ENCODE data around the gene ZCCHC10.
A peak's percentile ranks its signal among the peaks of the same experiment; 100 is the strongest.
"Not testable (repeated sequence)": the region's sequence is repeated elsewhere in the genome, so short reads cannot be mapped to it uniquely, and the experiment has no call there.

The ZCCHC10 gene

DNA sequence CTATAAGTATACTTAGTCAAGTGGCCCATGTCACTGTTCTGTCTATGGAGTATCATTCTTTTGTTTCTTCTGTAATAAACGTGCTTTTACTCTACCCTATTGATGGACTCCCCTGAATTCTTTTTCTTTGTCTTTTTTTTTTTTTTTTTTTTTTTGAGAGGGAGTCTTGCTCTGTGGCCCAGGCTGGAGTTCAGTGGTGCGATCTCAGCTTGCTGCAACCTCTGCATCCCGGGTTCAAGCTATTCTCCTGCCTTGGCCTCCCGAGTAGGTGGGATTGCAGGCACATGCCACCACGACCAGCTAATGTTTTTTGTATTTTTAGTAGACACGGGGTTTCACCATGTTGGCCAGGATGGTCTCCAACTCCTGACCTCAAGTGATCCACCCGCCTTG, 53.9 kb downstream of the ZCCHC10 start:
- DNase-seq, result not testable (repeated sequence)

DNA sequence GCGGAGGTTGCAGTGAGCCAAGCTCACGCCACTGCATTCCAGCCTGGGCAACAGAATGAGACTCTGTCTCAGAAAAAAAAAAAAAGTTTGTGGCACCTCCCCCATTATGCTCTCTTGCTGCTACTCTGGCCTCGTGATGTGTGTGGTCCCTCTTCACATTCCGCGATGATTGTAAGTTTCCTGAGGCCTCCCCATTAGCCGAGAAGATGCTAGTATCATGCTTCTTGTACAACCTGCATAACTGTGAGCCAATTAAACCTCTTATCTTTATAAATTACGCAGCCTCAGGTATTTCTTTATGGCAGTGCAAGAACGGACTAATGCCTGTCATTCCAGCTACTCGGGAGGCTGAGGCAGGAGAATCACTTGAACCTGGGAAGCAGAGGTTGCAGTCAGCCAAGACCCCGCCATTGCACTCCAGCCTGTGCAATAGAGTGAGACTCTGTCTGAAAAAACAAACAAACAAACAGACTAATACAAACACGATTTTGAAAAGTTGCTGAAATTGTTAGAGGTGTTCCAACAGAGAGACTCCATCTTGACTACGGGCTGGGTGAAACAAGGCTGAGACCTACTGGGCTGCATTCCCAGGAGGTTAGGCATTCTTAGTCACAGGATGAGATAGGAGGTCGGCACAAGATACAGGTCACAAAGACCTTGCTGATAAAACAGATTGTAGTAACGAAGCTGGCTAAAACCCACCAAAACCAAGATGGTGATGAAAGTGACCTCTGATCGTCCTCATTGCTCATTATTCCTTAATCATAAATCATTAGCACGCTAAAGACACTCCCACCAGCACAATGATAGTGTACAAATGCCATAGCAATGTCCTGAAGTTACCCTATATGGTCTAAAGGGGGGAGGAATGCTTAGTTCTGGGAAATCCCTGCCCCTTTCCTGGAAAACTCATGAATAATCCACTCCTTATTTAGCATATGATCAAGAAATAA, 54.6 kb downstream of the ZCCHC10 start:
- DNase-seq, result no peak

DNA sequence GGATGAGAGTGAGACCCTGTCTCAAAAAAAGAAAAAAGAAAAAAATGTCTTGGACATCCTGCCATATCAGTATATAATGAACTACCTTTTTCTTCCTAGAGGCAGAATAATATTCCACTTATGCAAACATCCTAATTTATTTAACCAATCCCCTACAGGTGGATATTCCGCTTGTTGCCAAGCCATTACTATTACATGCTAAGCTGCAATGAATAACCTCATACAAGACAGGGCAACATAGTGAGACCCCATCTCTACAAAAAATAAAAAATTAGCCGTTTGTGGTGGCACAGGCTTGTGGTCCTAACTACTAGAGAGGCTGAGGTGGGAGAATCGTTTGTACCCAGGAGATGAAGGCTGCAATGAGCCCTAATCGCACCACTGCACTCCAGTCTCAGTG, 61.2 kb downstream of the ZCCHC10 start:
- DNase-seq, result no peak

DNA sequence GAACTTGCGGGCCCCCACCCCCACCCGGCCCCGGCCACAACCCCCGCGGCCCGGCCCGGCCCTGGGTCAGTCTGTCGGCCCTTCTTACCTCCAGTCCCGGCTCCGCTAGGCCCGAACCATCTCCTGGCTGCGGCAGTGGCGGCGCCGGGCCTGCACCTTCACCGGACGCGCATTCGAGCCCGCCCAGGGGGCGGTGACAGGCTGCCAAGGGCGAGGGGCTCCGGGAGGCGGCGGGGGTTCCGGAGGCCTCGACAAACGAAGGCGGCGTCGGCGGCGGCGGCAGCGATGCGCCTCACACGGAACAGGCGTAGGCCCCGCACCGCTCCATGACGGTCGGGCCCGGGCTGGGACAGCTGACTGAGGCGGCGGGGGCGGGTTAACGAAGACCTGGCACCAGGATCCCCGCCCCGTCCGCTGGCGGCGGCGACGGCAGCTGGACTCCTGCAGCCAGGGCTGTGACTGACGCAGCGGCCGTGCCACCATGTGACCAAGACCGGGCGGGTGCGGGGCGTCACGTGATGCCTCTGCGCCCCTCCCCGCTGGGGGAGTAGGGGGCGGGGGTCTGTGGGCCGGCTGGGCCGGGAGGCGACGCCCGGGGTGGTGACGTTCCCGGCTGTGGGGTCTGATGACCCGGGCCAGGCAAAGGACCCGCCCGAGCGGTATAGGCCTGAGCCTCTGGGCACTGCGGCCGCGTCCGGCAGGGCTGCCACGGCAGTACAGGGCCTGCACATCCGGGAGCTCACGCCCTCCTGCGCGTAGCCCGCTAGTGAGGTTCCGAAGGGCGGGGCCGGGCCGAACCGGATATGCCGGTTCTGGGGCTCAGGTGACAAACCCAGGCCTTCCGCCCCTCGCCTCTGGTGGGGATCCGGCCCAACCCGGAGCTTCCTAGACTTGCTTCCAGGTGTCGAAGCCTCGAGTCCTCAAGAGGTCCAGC, 62.9 kb downstream of the ZCCHC10 start, which contains the start of gene AFF4:
Gene AFF4, minus strand, starts transcription at position 464 of the 934 bp plus-strand sequence. CDS start 26,445 bp downstream, outside the sequence.
- DNase-seq, result peak; percentile 93

DNA sequence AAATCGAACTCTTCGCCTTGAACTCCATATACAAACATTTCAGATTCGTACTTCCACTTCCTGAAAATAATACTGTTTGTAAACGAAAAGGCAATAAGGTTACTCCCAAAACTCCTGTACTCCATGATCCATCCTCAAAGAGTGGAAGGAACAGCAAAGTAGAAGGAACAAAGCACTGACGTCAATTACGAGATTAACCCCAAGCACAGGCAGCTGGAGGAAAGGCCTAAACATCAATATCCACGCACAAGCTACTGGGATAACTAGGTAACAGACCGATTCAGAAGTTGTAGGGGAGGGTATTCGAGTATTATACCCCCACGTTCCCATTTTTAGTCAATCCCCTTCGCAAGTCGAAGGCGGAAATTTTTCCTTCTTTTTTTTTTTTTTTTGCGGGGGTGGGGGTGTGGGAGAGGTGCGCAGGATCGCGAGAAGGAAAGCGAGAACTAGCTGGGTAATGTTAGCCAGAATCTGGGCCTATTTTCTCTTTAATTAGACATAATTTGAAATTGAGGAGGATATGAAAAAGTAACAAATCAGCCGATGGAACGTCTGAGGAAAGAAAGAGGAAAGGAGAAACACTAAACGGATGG, 63.8 kb downstream of the ZCCHC10 start:
- no peak for DNase-seq

DNA sequence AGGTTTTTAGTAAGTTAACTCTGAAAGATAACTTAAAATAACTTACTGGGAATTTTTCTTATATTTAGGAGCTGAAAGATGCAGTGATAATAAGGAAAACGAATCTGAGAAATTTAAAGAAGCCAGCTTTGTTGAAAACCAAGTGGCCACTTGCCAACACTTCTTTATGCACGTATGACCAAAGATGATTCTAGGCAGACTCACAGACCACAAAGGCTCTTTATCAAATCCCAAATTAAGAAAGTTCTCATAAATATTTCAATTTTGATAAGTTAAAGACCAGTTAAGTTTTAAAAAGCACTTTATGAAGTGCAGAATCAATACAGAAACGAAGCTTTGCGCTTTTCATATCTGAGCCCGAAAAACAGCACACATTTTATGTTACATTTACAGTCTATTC, 64.5 kb downstream of the ZCCHC10 start:
- no peak for DNase-seq

DNA sequence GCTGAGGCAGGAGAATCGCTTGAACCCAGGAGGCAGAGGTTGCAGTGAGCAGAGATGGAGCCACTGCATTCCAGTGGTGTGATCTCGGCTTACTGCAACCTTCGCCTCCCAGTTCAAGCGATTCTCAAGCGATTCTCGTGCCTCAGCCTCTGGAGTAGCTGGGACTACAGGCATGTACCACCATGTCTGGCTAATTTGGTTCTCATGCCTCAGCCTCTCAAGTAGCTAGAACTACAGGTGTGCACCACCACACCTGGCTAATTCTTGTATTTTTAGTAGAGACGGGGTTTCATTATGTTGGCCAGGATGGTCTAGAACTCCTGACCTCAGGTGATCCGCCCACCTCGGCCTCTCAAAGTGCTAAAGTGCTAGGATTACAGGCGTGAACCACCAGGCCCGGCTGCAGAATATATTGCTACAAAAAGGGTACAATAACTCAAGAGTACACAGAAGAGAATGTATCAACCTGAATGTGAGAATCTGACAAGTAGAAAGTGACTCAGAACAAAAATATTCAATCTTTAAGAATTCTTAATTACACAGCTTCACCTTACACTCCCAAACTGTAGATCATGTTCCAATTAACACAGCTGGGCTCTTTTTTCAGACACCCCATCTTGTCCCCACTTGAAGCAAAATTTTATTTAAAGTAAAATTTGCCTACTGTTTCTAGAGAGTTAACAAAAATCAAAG, 65.1 kb downstream of the ZCCHC10 start:
- DNase-seq, result not testable (repeated sequence)

DNA sequence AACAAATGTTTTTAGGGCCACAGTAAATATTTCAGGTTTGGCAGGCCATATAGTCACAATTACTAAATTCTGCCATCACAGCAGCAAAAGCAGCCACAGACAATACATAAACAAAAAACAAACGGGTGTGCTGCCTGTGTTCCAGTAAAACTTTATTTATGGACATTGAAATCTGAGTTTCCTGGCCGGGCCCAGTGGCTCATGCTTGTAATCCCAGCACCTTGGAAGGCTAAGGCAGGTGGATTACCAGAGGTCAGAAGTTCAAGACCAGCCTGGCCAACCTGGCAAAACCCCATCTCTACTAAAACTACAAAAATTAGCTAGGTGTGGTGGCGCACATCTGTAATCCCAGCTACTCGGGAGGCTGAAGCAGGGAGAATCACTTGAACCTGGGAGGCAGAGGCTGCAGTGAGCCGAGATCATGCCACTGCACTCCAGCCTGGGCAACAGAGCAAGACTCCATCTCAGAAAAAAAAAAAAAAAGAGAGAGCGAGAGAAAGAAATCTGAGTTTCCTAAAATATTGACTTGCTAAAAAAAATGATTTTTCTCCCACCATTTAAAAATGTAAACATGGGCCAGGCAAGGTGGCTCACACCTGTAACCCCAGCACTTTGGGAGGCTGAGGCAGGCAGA, 70.1 kb downstream of the ZCCHC10 start:
- DNase-seq, result not testable (repeated sequence)

DNA sequence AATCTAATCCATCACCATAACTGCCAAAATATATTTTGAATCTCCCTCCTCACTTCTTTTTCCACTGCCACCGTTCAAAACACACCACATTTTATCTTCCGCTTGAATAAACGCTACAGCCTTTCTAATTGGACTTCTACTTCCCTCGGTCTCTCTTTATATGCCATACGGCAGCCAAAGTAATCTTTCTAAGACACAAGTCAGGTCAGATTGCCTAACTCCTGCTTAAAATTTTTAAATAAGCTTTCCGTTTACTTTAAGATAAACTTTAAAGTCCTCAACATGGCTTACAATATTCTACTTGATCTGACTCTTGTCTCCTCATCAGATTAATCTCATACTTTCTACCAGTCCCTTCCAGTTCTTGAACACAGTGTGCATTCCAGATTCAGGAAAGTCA, 72.6 kb downstream of the ZCCHC10 start:
- DNase-seq, result no peak

DNA sequence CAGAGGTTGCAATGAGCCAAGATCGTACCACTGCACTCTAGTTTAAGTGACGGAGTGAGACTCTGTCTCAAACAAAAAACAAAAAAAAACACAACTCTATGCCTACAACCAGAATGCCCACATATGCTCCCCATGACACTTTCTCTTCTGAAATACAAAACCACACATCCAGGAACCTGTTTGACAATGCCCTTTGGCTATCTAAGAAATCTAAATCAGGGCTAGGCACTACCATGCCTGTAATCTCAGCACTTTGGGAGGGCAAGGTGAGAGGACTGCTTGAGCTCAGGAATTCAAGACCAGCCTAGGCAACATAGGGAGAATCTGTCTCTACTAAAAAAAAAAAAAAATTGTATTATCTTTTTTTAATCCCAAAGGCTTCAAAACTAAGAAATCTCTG, 73.5 kb downstream of the ZCCHC10 start:
- DNase-seq, result no peak

DNA sequence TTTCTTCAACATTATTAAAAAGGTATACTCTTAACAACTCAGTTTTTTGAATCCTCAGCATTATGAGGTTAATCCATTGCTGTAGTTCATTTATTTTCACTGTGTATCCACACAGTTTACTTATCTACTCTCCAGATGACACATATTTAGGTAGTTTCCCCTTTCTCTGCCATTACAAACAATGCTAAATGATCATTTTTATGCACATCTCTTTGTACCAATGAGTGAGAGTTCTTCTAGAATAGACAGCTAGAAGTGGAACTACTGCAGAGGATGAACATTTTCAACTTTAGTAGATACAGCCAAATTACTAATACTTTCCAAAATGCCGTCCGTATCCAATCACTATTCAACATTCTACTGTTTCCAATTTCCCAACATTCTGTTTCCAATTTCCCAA, 74.5 kb downstream of the ZCCHC10 start:
- DNase-seq, result no peak

DNA sequence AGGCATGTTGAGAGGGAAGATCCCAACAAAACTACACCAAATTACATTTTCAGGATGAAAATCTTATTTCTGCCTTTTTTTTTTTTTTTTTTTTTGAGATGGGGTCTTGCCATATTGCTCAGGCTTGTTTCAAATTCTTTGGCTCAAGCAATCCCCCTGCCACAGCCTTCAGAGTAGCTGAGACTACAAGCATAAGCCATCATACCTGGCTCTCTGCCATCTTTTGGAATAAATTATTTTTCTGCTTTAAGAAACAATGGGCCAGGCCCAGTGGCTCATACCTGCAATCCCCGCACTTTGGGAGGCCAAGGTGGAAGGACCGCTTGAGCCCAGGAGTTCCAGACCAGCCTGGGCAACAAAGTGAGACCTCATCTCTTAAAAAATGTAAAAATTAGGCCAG, 77.2 kb downstream of the ZCCHC10 start:
- DNase-seq, result no peak

DNA sequence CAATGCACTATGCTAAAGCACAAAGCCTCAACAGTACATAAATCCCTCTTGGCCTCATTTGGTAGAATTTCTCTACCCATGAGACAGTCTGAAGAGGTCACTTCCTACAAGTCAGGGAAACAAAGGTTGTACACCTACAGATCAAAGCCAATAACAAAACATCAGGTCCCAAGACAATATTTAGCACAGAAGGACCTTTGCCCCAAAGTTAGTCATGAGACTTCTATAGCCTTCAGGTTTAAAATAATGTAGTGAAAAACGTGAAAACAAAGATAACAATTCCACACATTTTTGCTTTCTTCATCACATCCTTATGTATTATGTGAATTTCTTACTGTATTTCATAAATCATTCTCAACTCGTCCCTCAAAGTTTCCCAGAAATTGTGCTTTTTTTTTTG, 78.7 kb downstream of the ZCCHC10 start:
- no peak for DNase-seq
